GM19023 (cell line): ENCODE results near the gene MFSD8.
A peak's percentile ranks its signal among the peaks of the same experiment; 100 is the strongest.
"Not testable (repeated sequence)": the region's sequence is repeated elsewhere in the genome, so short reads cannot be mapped to it uniquely, and the experiment has no call there.

Source experiments
- ATAC-seq: cut with Tn5 transposase; IDR thresholded peaks from one replicate; pipeline ENCODE4 v1.9.1; 2021; ENCODE audit warnings: mild to moderate bottlenecking, moderate library complexity; ENCODE audit not compliant: unreplicated experiment

MFSD8 gene

GRCh38 chr4:127957105-127957504, 7.9 kb downstream of the MFSD8 start:
- ATAC-seq: no peak

GRCh38 chr4:127936974-127937373, 28.0 kb downstream of the MFSD8 start:
- ATAC-seq: no peak

- ATAC-seq: not testable (repeated sequence)
These were observed 33.1 kb downstream of the MFSD8 start for GRCh38 chr4:127931836-127932235.

GRCh38 chr4:127930175-127930574, 34.8 kb downstream of the MFSD8 start:
- ATAC-seq: no peak

GRCh38 chr4:127925720-127926119, 39.3 kb downstream of the MFSD8 start:
- not testable (repeated sequence) for ATAC-seq

GRCh38 chr4:127922226-127922625, 42.7 kb downstream of the MFSD8 start:
- no peak for ATAC-seq

GRCh38 chr4:127920521-127920920, 44.5 kb downstream of the MFSD8 start:
- ATAC-seq: no peak

GRCh38 chr4:127917151-127917550, 47.8 kb downstream of the MFSD8 start:
- ATAC-seq: no peak

GRCh38 chr4:127916512-127916911, 48.5 kb downstream of the MFSD8 start:
- ATAC-seq: no peak

GRCh38 chr4:127905029-127905428, 59.9 kb downstream of the MFSD8 start:
- no peak for ATAC-seq

GRCh38 chr4:127899682-127900081, 65.3 kb downstream of the MFSD8 start:
- not testable (repeated sequence) for ATAC-seq

- no peak for ATAC-seq
These were observed 68.4 kb downstream of the MFSD8 start for GRCh38 chr4:127896528-127896927.

GRCh38 chr4:127896069-127896468, 68.9 kb downstream of the MFSD8 start:
- no peak for ATAC-seq

- ATAC-seq: no peak
These were observed 75.1 kb downstream of the MFSD8 start for GRCh38 chr4:127889903-127890302.

- no peak for ATAC-seq
These were observed 76.4 kb downstream of the MFSD8 start for GRCh38 chr4:127888559-127888958.

- peak; percentile 39 for ATAC-seq
These were observed 83.5 kb downstream of the MFSD8 start for GRCh38 chr4:127881563-127881864.

- ATAC-seq: peak; percentile 94
These were observed 84.0 kb downstream of the MFSD8 start, which contains the start of gene PLK4 for GRCh38 chr4:127880763-127881562. PLK4 (plus strand) TSS chr4:127880893; CDS start chr4:127881135, 242 bp downstream.

- no peak for ATAC-seq
These were observed 89.2 kb downstream of the MFSD8 start for GRCh38 chr4:127875791-127876190.

- no peak for ATAC-seq
These were observed 94.3 kb downstream of the MFSD8 start for GRCh38 chr4:127870688-127871087.

- ATAC-seq: no peak
These were observed 94.7 kb downstream of the MFSD8 start for GRCh38 chr4:127870281-127870680.

- no peak for ATAC-seq
These were observed 96.8 kb downstream of the MFSD8 start for GRCh38 chr4:127868196-127868595.
